GM13977 (cell line): Measurements from ENCODE around the gene MYCN.
"Not testable (repeated sequence)": the region's sequence is repeated elsewhere in the genome, so short reads cannot be mapped to it uniquely, and the experiment has no call there.

Experiments used
- DNase-seq: peaks from one replicate; pipeline ENCODE4 v3.0.0; 2012; ENCODE audit warnings: low spot score
- CTCF ChIP-seq: IDR thresholded peaks from 2 replicates; pipeline ENCODE4 v1.5.1; 2012; ENCODE audit warnings: mild to moderate bottlenecking, control low read depth; ENCODE audit not compliant: insufficient read depth; ENCODE audit errors: extremely low read depth, missing control alignments
- in situ Hi-C: fragments of 300-500 bp; cut with MboI; formaldehyde crosslinking; loops from one replicate; pipeline ENCODE4 v1.12.0; 2022; ENCODE audit warnings: low sequenced_read_pairs, low pct_unique_long_range_greater_than_20kb, mixed read lengths, inconsistent platforms; ENCODE audit not compliant: unreplicated experiment

The MYCN gene

DNA sequence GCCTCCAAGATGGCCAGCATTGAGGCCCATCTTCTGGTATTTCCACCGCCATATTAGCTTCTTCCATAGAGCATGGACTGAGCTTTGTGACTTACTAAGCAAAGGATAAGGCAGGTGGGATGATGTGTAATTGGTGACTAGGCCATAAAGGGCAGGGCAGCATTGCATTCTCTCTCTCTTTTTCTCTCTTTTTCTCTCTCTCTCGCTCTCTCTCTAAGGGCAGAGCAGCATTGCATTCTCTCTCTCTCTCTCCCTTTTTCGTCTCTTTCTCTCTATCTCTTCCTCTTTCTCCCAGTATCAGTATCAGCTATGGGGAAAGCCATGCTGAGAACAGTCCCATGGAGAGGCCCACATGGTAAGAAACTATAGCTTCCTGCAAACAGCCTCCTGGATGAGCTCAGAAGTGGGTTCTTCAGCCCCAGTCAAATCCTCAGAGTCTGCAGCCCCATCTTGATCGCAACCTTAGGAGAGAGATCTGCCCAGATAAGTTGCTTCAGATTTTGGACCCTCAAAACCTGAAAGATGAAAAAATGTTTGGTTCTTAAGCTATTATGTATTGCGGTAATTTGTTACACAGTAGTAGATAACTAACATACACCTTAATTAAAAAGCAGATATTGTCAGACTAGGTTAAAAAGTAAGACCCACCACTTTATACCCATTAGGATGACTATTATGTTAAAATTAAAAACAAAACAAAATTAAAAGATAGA, 39.1 kb upstream of the MYCN start:
- TF ChIP-seq CTCF = no peak
- DNase-seq = no peak
- in situ Hi-C loops = no loop called here

- DNase-seq = no peak
- in situ Hi-C loops = no loop called here
- no peak for TF ChIP-seq CTCF
These were observed 38.6 kb upstream of the MYCN start for GRCh38 chr2:15901808-15902130.

DNA sequence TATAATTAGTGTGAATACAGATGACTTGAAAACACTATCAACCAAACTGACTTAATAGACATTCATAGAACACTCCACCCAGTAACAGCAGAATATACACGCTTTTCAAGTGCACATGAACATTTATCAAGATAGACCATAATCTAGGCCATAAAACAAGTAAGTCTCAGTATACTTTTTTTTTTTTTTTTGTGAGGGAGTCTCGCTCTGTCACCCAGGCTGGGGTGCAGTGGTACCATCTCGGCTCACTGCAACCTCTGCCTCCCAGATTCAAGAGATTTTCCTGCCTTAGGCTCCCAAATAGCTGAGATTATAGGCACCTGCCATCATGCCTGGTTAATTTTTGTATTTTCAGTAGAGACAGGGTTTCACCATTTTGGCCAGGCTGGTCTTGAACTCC, 36.4 kb upstream of the MYCN start:
- in situ Hi-C loops, DNase-seq: not testable (repeated sequence)

GRCh38 chr2:15905267-15905645, 35.1 kb upstream of the MYCN start:
- no peak for DNase-seq
- TF ChIP-seq CTCF = no peak
- in situ Hi-C loops = no loop called here

- in situ Hi-C loops = no loop called here
- no peak for DNase-seq
- no peak for TF ChIP-seq CTCF
These were observed 34.3 kb upstream of the MYCN start for GRCh38 chr2:15905986-15906491.

DNA sequence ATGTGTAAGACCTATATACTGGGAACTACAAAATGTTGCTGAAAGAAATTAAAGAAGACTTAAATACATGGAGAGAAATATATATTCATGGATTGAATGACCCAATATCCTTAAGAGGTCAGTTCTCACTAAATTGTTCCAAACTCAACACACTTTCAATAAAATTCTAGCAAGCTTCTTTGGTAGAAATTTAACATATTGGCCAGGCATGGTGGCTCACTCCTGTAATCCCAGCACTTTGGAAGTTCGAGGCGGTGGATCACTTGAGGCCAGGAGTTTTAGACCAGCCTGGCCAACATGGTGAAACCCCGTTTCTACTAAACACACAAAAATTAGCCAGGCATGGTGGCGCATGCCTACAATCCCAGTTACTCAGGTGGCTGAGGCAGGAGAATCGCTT, 33.6 kb upstream of the MYCN start:
- no peak for DNase-seq
- in situ Hi-C loops = no loop called here
- TF ChIP-seq CTCF = no peak

GRCh38 chr2:15907461-15908324, 32.7 kb upstream of the MYCN start:
- in situ Hi-C loops = no loop called here
- no peak for DNase-seq
- TF ChIP-seq CTCF = no peak
